Measurements from ENCODE around the gene SAMD3.

- no peak for TF ChIP-seq CTCF (conservative IDR thresholded peaks at IDR 0.05)
- no peak for TF ChIP-seq EZH2 (IDR thresholded peaks at IDR 0.05; ENCODE audit: low read depth)
These were observed 90.5 kb downstream of the SAMD3 start for GRCh38 chr6:130132286-130132701.
